WTC11 (cell line): Measurements from ENCODE around the gene SCD5. TPM values are rescaled to one million over a fixed set of nuclear protein-coding genes. Genes with fewer than 3 reads are reported as not detected.

Experiments
- ATAC-seq: fragments of 200-7000 bp; cut with Tn5 transposase; 2 replicates; pipeline ENCODE4 v1.10.0; 2021; ENCODE audit warnings: mild to moderate bottlenecking, moderate library complexity
- CTCF ChIA-PET: fragments of 300-600 bp; sonication (Branson Sonifier 250); formaldehyde crosslinking; loops from one replicate; lab custom pipeline; 2021; ENCODE audit warnings: antibody characterized with exemption; lab: Charles Lee
- POLR2A ChIA-PET: fragments of 350-600 bp; sonication (Branson Sonifier 250); formaldehyde crosslinking; loops from one replicate; lab custom pipeline; 2021; ENCODE audit warnings: antibody characterized with exemption; lab: Charles Lee
- DNase-seq: peaks from one replicate; pipeline ENCODE4 v3.0.0; 2021; ENCODE audit warnings: low spot score
- H3K27ac Mint-ChIP-seq: 2 replicates; pipeline ENCODE4 v1.8.0; 2021; ENCODE audit warnings: mixed read lengths
- H3K27me3 Mint-ChIP-seq: 2 replicates; pipeline ENCODE4 v1.8.0; 2021; ENCODE audit warnings: low read depth, mild to moderate bottlenecking, moderate library complexity, mixed read lengths
- H3K36me3 Mint-ChIP-seq: 2 replicates; pipeline ENCODE4 v1.8.0; 2021; ENCODE audit warnings: mixed read lengths
- H3K4me1 Mint-ChIP-seq: 2 replicates; pipeline ENCODE4 v1.8.0; 2022; ENCODE audit warnings: mixed read lengths
- H3K4me3 Mint-ChIP-seq: 2 replicates; pipeline ENCODE4 v1.8.0; 2021; ENCODE audit warnings: mild to moderate bottlenecking, moderate library complexity, mixed read lengths
- H3K9me3 Mint-ChIP-seq: 2 replicates; pipeline ENCODE4 v1.8.0; 2021; ENCODE audit warnings: mixed read lengths
- CBFB ChIP-seq: sonication (generic); formaldehyde crosslinking; IDR thresholded peaks from 2 replicates; pipeline ENCODE4 v1.8.1; 2022; ENCODE audit warnings: mild to moderate bottlenecking, low read depth, missing genetic modification reagents
- CREM ChIP-seq: sonication (generic); formaldehyde crosslinking; IDR thresholded peaks from 2 replicates; pipeline ENCODE4 v1.8.1; 2022; ENCODE audit warnings: mild to moderate bottlenecking, missing genetic modification reagents, moderate library complexity
- EMX1 ChIP-seq: fragments of 250-450 bp; sonication (Bioruptor Pico); IDR thresholded peaks from 2 replicates; pipeline ENCODE4 v1.8.0; 2021; ENCODE audit warnings: mild to moderate bottlenecking
- FOXK1 ChIP-seq: sonication (generic); formaldehyde crosslinking; IDR thresholded peaks from 2 replicates; pipeline ENCODE4 v1.8.0; 2022; ENCODE audit warnings: mild to moderate bottlenecking, moderate library complexity, missing genetic modification reagents
- HMGA2 ChIP-seq: fragments of 250-450 bp; sonication (Bioruptor Pico); IDR thresholded peaks from 2 replicates; pipeline ENCODE4 v1.4.0; 2021; ENCODE audit warnings: mild to moderate bottlenecking, moderate library complexity
- NR1H2 ChIP-seq: sonication (generic); formaldehyde crosslinking; IDR thresholded peaks from 2 replicates; pipeline ENCODE4 v1.9.0; 2021; ENCODE audit warnings: mild to moderate bottlenecking, moderate library complexity, missing genetic modification reagents
- RORB ChIP-seq: fragments of 250-450 bp; sonication (Bioruptor Pico); IDR thresholded peaks from 2 replicates; pipeline ENCODE4 v1.9.0; 2021; ENCODE audit warnings: mild to moderate bottlenecking
- SOX15 ChIP-seq: fragments of 250-450 bp; sonication (Bioruptor Pico); IDR thresholded peaks from 2 replicates; pipeline ENCODE4 v1.9.0; 2021; ENCODE audit warnings: mild to moderate bottlenecking
- TP53 ChIP-seq: sonication (generic); formaldehyde crosslinking; IDR thresholded peaks from 2 replicates; pipeline ENCODE4 v1.8.1; 2023; ENCODE audit warnings: mild to moderate bottlenecking, missing genetic modification reagents
- ZMAT4 ChIP-seq: fragments of 250-450 bp; sonication (Bioruptor Pico); IDR thresholded peaks from 2 replicates; pipeline ENCODE4 v1.9.0; 2021; ENCODE audit warnings: mild to moderate bottlenecking
- ZNF121 ChIP-seq: sonication (generic); formaldehyde crosslinking; IDR thresholded peaks from 2 replicates; pipeline ENCODE4 v1.8.0; 2023; ENCODE audit warnings: missing genetic modification reagents
- ZNF232 ChIP-seq: sonication (generic); formaldehyde crosslinking; IDR thresholded peaks from 2 replicates; pipeline ENCODE4 v1.8.0; 2022; ENCODE audit warnings: mild to moderate bottlenecking, missing genetic modification reagents
- ZNF317 ChIP-seq: sonication (generic); formaldehyde crosslinking; IDR thresholded peaks from 2 replicates; pipeline ENCODE4 v1.8.1; 2023; ENCODE audit warnings: low read depth, mild to moderate bottlenecking, moderate library complexity, missing genetic modification reagents, borderline replicate concordance
- total RNA-seq: library from RNA; stranded (reverse); gene quantifications from 3 replicates; pipeline ENCODE4 v1.2.3, GENCODE V29; 2021
- TF ChIP-seq, protein P1 (sequence below): sonication (generic); formaldehyde crosslinking; IDR thresholded peaks from 2 replicates; pipeline ENCODE4 v1.8.0; 2023; ENCODE audit warnings: missing genetic modification reagents
- TF ChIP-seq, protein P2 (sequence below): sonication (generic); formaldehyde crosslinking; IDR thresholded peaks from 2 replicates; pipeline ENCODE4 v1.8.0; 2022; ENCODE audit warnings: missing genetic modification reagents
- TF ChIP-seq, protein P3 (sequence below): sonication (generic); formaldehyde crosslinking; IDR thresholded peaks from 2 replicates; pipeline ENCODE4 v1.8.0; 2022; ENCODE audit warnings: mild to moderate bottlenecking, missing genetic modification reagents
- TF ChIP-seq, protein P4 (sequence below): sonication (generic); formaldehyde crosslinking; IDR thresholded peaks from 2 replicates; pipeline ENCODE4 v1.8.1; 2023; ENCODE audit warnings: mild to moderate bottlenecking, missing genetic modification reagents, moderate library complexity
- TF ChIP-seq, protein P5 (sequence below): fragments of 250-450 bp; sonication (Bioruptor Pico); IDR thresholded peaks from 2 replicates; pipeline ENCODE4 v1.9.0; 2021; ENCODE audit warnings: moderate library complexity, mild to moderate bottlenecking, inconsistent platforms, borderline replicate concordance

The SCD5 gene
- total RNA-seq, 1 experiment from 2014 or later, result 6.3 TPM

GRCh38 chr4:82797040-82797404 is 1.6 kb downstream of the SCD5 start:
- CTCF ChIA-PET, result interaction anchor here (1.2 to 3.8 kb wide), 3 partner anchors 12 to 58 kb away, joined by 7 to 17 read pairs (median 14); no protein-coding TSS in a partner anchor
- Mint-ChIP-seq H3K4me3 (peak overlapping the region; percentile 86), H3K9me3 (no peaks in the 10 kb centered on the region), H3K36me3 (no peaks in the 10 kb centered on the region), H3K4me1 (peaks cover 32% of the 10 kb centered on the region), H3K27me3 (peaks cover 96% of the 10 kb centered on the region), H3K27ac (no peak overlapping the region)
- POLR2A ChIA-PET, result interaction anchor here (1.0 kb wide), 1 partner anchor 12 kb away, joined by 4 read pairs; no protein-coding TSS in a partner anchor
- DNase-seq, result no peak
- peak; percentile 47 for ATAC-seq
- TF ChIP-seq HMGA2 (no peak), ZNF232 (no peak), CREM (no peak), RORB (CRISPR knock-in tag) (no peak), ZNF317 (CRISPR knock-in tag) (no peak), ZNF121 (CRISPR knock-in tag) (no peak), NR1H2 (no peak), FOXK1 (CRISPR knock-in tag) (no peak), SOX15 (CRISPR knock-in tag) (no peak)
- TF ChIP-seq, protein P1, sequence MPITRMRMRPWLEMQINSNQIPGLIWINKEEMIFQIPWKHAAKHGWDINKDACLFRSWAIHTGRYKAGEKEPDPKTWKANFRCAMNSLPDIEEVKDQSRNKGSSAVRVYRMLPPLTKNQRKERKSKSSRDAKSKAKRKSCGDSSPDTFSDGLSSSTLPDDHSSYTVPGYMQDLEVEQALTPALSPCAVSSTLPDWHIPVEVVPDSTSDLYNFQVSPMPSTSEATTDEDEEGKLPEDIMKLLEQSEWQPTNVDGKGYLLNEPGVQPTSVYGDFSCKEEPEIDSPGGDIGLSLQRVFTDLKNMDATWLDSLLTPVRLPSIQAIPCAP, result no peak
- TF ChIP-seq, protein P2, sequence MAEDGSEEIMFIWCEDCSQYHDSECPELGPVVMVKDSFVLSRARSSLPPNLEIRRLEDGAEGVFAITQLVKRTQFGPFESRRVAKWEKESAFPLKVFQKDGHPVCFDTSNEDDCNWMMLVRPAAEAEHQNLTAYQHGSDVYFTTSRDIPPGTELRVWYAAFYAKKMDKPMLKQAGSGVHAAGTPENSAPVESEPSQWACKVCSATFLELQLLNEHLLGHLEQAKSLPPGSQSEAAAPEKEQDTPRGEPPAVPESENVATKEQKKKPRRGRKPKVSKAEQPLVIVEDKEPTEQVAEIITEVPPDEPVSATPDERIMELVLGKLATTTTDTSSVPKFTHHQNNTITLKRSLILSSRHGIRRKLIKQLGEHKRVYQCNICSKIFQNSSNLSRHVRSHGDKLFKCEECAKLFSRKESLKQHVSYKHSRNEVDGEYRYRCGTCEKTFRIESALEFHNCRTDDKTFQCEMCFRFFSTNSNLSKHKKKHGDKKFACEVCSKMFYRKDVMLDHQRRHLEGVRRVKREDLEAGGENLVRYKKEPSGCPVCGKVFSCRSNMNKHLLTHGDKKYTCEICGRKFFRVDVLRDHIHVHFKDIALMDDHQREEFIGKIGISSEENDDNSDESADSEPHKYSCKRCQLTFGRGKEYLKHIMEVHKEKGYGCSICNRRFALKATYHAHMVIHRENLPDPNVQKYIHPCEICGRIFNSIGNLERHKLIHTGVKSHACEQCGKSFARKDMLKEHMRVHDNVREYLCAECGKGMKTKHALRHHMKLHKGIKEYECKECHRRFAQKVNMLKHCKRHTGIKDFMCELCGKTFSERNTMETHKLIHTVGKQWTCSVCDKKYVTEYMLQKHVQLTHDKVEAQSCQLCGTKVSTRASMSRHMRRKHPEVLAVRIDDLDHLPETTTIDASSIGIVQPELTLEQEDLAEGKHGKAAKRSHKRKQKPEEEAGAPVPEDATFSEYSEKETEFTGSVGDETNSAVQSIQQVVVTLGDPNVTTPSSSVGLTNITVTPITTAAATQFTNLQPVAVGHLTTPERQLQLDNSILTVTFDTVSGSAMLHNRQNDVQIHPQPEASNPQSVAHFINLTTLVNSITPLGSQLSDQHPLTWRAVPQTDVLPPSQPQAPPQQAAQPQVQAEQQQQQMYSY (CRISPR knock-in tag), result no peak
- TF ChIP-seq, protein P3, sequence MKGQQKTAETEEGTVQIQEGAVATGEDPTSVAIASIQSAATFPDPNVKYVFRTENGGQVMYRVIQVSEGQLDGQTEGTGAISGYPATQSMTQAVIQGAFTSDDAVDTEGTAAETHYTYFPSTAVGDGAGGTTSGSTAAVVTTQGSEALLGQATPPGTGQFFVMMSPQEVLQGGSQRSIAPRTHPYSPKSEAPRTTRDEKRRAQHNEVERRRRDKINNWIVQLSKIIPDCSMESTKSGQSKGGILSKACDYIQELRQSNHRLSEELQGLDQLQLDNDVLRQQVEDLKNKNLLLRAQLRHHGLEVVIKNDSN, result no peak

DNA sequence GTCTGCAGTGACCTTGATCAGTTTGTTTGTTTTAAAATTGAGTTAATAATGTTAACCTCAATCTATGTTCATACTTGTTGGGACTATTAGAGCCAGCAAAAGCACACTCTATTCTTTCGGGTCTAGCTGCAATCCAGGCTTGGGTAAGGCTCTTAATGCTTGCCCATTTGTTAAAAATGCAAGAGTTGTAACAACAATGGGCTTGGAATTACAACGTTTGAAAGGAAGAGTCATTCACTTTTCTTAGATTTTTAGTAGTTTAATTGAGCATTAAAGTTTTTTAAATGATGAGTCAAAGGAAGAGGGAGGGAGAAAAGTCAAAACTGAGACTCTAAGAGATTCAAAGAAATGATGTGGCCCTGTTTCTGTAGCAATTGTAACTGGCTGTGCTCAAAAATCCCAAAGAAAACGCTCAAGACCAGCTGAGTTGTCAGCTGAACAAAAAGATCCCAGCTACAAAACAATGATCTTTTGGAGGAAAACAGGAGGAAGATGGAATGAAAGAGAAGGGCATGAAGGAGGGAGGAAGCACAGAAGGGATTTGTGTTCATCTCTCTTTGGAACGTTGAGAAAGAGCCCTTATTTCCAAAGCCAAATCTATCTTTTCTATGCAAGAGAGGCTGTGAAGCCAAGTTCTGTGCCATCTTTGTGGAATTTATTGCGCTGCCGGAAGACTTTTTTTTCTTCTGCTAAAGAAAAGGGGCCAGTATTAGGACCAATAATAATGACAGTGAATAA is 5.5 kb downstream of the SCD5 start:
- Mint-ChIP-seq H3K4me1 (peaks cover 27% of the 10 kb centered on the region), H3K4me3 (no peak overlapping the region)
- TF ChIP-seq EMX1 (no peak), TP53 (no peak)
- TF ChIP-seq, protein P4, sequence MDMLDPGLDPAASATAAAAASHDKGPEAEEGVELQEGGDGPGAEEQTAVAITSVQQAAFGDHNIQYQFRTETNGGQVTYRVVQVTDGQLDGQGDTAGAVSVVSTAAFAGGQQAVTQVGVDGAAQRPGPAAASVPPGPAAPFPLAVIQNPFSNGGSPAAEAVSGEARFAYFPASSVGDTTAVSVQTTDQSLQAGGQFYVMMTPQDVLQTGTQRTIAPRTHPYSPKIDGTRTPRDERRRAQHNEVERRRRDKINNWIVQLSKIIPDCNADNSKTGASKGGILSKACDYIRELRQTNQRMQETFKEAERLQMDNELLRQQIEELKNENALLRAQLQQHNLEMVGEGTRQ (CRISPR knock-in tag), result no peak
- TF ChIP-seq, all 79 proteins: peak for 0
- Mint-ChIP-seq H3K27ac (no peak overlapping the region), H3K36me3 (peaks cover 1% of the 10 kb centered on the region; the same call in 1 of the 2 replicates), H3K9me3 (no peaks in the 10 kb centered on the region), H3K27me3 (peaks cover 98% of the 10 kb centered on the region)
- DNase-seq (no peak), ATAC-seq (no peak)
- ChIA-PET CTCF (interaction anchor here (1.2 kb wide), 1 partner anchor 54 kb away, joined by 5 read pairs; no protein-coding TSS in a partner anchor), POLR2A (interaction anchor here (0.6 kb wide), 1 partner anchor 8 kb away, joined by 3 read pairs; no protein-coding TSS in a partner anchor)

- ChIA-PET POLR2A (no interaction called here), CTCF (interaction anchor here (0.6 kb wide), 1 partner anchor 329 kb away, joined by 4 read pairs; no protein-coding TSS in a partner anchor)
- no peaks in the 10 kb centered on the region for H3K9me3 Mint-ChIP-seq
- peak; percentile 44 for ATAC-seq
- H3K4me1 Mint-ChIP-seq, result peaks cover 15% of the 10 kb centered on the region
- no peak for DNase-seq
- no peak for TF ChIP-seq NR1H2
- TF ChIP-seq, protein P5, sequence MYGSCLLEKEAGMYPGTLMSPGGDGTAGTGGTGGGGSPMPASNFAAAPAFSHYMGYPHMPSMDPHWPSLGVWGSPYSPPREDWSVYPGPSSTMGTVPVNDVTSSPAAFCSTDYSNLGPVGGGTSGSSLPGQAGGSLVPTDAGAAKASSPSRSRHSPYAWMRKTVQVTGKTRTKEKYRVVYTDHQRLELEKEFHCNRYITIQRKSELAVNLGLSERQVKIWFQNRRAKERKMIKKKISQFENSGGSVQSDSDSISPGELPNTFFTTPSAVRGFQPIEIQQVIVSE, result no peak
- TF ChIP-seq ZMAT4 (CRISPR knock-in tag), result no peak
- TF ChIP-seq CBFB (CRISPR knock-in tag), result no peak
- TF ChIP-seq, all 79 proteins: peak for 0
- peaks cover 2% of the 10 kb centered on the region; the same call in 1 of the 2 replicates for H3K36me3 Mint-ChIP-seq
- H3K4me3 Mint-ChIP-seq, result no peak overlapping the region
- H3K27me3 Mint-ChIP-seq, result peaks cover 100% of the 10 kb centered on the region
- H3K27ac Mint-ChIP-seq, result no peak overlapping the region
Observed at GRCh38 chr4:82791179-82791578, 7.4 kb downstream of the SCD5 start.
